Measurements from ENCODE around the gene CABP4. TPM values are rescaled to one million over a fixed set of nuclear protein-coding genes. Genes with fewer than 3 reads are reported as not detected.
"Not testable (repeated sequence)": the region's sequence is repeated elsewhere in the genome, so short reads cannot be mapped to it uniquely, and the experiment has no call there.

Gene CABP4
- total RNA-seq, 1 donor from 2014 or later: 0.17 TPM

DNA sequence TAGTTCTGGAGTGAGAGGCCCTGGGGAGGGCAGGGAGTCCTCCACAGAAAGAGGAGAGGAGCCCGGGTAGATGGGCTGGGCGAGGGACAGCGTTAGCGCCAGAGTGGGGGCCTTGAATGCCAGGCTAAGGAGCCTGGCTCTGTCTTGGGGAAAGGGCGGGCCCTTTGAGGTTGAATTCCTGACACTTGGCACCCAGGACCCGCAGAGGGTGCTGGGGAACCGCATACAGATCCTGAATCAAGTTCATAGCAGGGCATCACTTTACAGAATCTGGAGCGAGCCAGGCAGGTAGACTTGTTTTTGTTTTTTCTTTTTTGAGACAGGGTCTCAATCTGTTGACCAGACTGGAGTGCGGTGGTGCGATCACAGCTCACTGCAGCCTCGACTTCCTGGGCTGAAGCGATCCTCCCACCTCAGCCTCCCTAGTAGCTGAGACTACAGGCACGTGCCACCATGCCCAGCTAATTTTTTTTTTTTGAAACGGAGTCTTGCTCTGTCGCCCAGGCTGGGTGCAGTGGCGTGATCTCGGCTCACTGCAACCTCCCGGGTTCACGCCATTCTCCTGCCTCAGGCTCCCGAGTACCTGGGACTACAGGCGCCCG, 33.6 kb upstream of the CABP4 start:
- H3K36me3 ChIP-seq (ENCODE audit: control insufficient read depth, insufficient read depth, low read length): no peaks in the 10 kb centered on the region
- H3K4me3 ChIP-seq (ENCODE audit: low read depth, low read length): no peak overlapping the region
- no peak for DNase-seq (ENCODE audit: low read depth)
- peaks cover 2% of the 10 kb centered on the region for H3K27me3 ChIP-seq (ENCODE audit: control insufficient read depth, insufficient read depth, low read length)
- TF ChIP-seq, protein P1, sequence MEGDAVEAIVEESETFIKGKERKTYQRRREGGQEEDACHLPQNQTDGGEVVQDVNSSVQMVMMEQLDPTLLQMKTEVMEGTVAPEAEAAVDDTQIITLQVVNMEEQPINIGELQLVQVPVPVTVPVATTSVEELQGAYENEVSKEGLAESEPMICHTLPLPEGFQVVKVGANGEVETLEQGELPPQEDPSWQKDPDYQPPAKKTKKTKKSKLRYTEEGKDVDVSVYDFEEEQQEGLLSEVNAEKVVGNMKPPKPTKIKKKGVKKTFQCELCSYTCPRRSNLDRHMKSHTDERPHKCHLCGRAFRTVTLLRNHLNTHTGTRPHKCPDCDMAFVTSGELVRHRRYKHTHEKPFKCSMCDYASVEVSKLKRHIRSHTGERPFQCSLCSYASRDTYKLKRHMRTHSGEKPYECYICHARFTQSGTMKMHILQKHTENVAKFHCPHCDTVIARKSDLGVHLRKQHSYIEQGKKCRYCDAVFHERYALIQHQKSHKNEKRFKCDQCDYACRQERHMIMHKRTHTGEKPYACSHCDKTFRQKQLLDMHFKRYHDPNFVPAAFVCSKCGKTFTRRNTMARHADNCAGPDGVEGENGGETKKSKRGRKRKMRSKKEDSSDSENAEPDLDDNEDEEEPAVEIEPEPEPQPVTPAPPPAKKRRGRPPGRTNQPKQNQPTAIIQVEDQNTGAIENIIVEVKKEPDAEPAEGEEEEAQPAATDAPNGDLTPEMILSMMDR (IDR thresholded peaks at IDR 0.05; ENCODE audit: insufficient read depth, low read length, poor library complexity, severe bottlenecking): no peak

DNA sequence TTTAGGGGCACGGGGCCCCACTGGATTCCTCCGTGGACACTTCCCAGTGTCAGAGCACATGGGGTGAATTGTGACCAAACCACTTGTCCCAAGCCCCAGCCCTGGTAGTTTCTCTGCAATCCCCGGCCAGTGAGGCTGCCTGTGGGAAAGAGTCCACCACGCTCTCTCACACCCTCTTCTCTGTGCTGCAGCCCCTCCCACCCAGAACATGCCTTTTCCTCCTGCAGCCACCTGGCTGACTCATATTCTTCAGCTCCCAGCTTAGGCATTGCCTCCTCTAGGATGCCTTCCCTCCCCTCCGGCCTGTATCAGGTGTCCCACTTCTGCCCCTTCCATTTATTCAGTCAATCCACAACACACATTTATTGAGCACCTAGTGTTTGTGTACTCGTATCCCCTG, 32.3 kb upstream of the CABP4 start:
- Histone ChIP-seq H3K36me3 (ENCODE audit: control insufficient read depth, insufficient read depth, low read length) (no peaks in the 10 kb centered on the region), H3K27me3 (ENCODE audit: control insufficient read depth, insufficient read depth, low read length) (no peaks in the 10 kb centered on the region), H3K4me3 (ENCODE audit: low read depth, low read length) (no peak overlapping the region)
- TF ChIP-seq, protein P1 (IDR thresholded peaks at IDR 0.05; ENCODE audit: insufficient read depth, low read length, poor library complexity, severe bottlenecking): no peak
- no peak for DNase-seq (ENCODE audit: low read depth)

DNA sequence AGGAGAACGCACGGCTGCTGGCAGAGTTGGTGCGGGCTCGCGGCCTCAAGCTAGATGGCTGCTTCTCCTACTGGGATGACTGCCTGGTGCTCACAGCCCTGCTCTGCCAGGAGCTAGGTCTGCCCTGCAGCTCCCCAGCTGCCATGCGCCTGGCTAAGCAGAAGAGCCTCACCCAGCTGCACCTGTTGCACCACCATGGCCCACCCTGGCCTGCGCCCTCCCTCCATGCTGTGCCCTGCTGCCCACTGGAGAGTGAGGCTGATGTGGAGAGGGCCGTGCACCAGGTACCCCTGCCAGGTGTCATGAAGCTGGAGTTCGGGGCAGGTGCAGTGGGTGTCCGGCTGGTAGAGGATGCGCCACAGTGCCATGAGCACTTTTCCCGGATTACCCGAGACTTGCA, 31.7 kb upstream of the CABP4 start:
- Histone ChIP-seq H3K36me3 (ENCODE audit: control insufficient read depth, insufficient read depth, low read length) (no peaks in the 10 kb centered on the region), H3K4me3 (ENCODE audit: low read depth, low read length) (no peak overlapping the region)

DNA sequence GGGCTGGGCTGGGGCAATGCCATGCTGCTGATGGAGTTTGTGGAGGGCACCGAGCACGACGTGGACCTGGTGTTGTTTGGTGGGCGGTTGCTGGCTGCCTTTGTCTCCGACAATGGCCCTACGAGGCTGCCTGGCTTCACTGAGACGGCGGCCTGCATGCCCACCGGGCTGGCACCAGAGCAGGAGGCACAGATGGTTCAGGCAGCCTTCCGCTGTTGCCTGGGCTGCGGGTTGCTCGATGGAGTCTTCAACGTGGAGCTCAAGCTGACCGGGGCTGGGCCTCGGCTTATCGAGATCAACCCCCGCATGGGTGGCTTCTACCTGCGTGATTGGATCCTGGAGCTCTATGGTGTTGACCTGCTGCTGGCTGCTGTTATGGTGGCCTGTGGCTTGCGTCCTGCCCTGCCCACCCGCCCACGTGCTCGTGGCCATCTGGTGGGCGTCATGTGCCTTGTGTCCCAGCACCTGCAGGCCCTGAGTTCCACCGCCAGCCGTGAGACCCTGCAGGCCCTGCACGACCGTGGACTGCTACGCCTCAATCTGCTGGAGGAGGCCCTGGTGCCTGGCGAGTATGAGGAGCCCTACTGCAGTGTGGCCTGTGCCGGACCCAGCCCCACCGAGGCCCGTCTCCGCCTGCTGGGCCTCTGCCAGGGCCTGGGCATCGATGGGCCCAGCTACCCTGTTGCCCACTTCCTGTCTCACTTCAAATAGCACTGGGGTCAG, 31.1 kb upstream of the CABP4 start:
- DNase-seq (ENCODE audit: low read depth): no peak
- Histone ChIP-seq H3K36me3 (ENCODE audit: control insufficient read depth, insufficient read depth, low read length) (no peaks in the 10 kb centered on the region), H3K27me3 (ENCODE audit: control insufficient read depth, insufficient read depth, low read length) (no peaks in the 10 kb centered on the region), H3K4me3 (ENCODE audit: low read depth, low read length) (no peak overlapping the region)
- TF ChIP-seq, protein P1 (IDR thresholded peaks at IDR 0.05; ENCODE audit: insufficient read depth, low read length, poor library complexity, severe bottlenecking): no peak

More for the DNA sequence above, 31.7 kb upstream of the CABP4 start:
- DNase-seq (ENCODE audit: low read depth): no peak
- no peaks in the 10 kb centered on the region for H3K27me3 ChIP-seq (ENCODE audit: control insufficient read depth, insufficient read depth, low read length)
- TF ChIP-seq, protein P1 (IDR thresholded peaks at IDR 0.05; ENCODE audit: insufficient read depth, low read length, poor library complexity, severe bottlenecking): no peak

DNA sequence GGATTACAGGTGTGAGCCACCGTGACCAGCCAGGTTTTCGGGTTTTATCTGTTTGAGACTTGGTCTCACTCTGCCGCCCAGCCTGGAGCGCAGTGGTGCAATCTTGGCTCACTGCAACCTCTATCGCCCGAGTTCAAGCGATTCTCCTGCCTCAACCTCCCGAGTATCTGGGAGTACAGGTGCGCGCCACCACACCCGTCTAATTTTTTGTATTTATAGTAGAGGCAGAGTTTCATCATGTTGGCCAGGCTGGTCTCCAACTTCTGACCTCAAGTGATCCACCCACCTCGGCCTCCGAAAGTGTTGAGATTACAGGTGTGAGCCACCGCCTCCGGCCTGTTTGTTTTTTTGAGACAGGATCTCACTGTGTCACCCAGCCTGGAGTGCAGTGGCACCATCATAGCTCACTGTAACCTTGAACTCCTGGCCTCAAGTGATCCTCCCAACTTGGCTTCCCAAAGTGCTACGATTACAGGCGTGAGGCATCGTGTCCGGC, 27.7 kb upstream of the CABP4 start:
- H3K27me3 ChIP-seq (ENCODE audit: control insufficient read depth, insufficient read depth, low read length); DNase-seq (ENCODE audit: low read depth); H3K36me3 ChIP-seq (ENCODE audit: control insufficient read depth, insufficient read depth, low read length): not testable (repeated sequence)
- H3K4me3 ChIP-seq (ENCODE audit: low read depth, low read length): peak overlapping the region; percentile 64

DNA sequence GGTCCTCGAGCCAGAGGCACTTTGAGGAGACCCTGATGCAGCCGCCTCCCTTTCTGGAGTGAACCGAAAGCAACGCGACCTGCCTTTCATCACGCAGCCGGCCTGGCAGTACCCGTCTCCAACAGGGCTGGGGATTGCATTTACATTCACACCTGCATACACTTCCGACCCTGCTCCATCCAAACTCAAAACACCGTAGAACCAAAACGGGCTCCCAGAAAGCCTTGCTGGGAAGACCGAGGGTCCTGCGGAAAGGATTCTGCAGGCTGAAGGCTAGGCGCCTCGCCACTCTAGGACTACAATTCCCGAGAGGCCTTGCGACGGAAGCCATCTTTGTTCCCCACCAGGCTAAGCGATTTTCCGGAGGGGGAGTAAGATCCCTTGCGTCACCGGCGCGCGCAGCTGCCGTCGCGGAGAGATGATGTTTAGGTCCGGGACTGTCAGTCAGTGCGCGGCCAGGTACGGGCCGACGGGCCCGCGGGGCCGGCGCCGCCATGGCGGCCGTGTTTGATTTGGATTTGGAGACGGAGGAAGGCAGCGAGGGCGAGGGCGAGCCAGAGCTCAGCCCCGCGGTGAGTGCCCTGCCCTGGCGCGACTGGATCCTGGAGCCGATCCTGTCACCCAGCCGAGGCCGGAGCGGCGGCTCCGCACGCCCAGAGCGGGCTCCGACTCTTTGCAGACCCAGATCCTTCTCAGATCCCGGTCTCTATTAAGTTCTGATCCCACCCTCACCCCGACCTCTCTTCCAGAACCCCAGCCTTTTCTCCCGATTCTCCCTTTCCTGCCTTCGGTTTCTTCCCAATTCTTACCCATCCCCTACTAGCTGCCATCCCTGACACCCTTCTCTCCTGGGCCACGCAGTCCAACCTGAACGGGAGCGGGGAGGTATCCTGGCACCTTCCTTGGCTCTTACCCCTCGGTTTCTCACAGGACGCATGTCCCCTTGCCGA, 26.8 kb upstream of the CABP4 start, which contains the start of gene RPS6KB2:
TSS of gene RPS6KB2 (plus strand) at position 443 of the 950 bp plus-strand sequence. CDS start at position 495, 52 bp downstream.
- no peaks in the 10 kb centered on the region for H3K27me3 ChIP-seq (ENCODE audit: control insufficient read depth, insufficient read depth, low read length)
- peak; percentile 79 for DNase-seq (ENCODE audit: low read depth)
- TF ChIP-seq, protein P1 (IDR thresholded peaks at IDR 0.05; ENCODE audit: insufficient read depth, low read length, poor library complexity, severe bottlenecking): no peak
- H3K4me3 ChIP-seq (ENCODE audit: low read depth, low read length): peak within 1 kb of the TSS; percentile 64
- no peaks in the 10 kb centered on the region for H3K36me3 ChIP-seq (ENCODE audit: control insufficient read depth, insufficient read depth, low read length)

Measured in kidney epithelial cell (primary cell).